GM23338 (cell line): Measurements from ENCODE around the gene ELL2. TPM values are rescaled to one million over a fixed set of nuclear protein-coding genes. Genes with fewer than 3 reads are reported as not detected.

Experiments
- ATAC-seq: fragments of 200-7000 bp; cut with Tn5 transposase; 3 replicates; pipeline ENCODE4 v1.9.1; 2020
- DNase-seq: peaks from one replicate; pipeline ENCODE4 v3.0.0-alpha.2; 2015; ENCODE audit warnings: low spot score
- H2AFZ ChIP-seq: fragments of 200-600 bp; sonication (generic); 2 replicates; pipeline ENCODE4 v1.8.0; 2016; ENCODE audit warnings: antibody characterized with exemption, mild to moderate bottlenecking, moderate library complexity
- H3F3A ChIP-seq: fragments of 200-600 bp; sonication (generic); replicated peaks from 2 replicates; pipeline ENCODE4 v1.8.0; 2017; ENCODE audit warnings: antibody characterized with exemption, mixed run types, low read depth
- H3K27ac ChIP-seq: fragments of 200-600 bp; sonication (generic); 2 replicates; pipeline ENCODE4 v1.6.1; 2016; ENCODE audit warnings: low read depth
- H3K27me3 ChIP-seq: fragments of 200-600 bp; sonication (generic); 2 replicates; pipeline ENCODE4 v1.8.0; 2016; ENCODE audit warnings: mild to moderate bottlenecking, mixed run types, moderate library complexity; ENCODE audit not compliant: insufficient read depth
- H3K36me3 ChIP-seq: fragments of 200-600 bp; sonication (generic); 2 replicates; pipeline ENCODE4 v1.8.0; 2016; ENCODE audit warnings: mild to moderate bottlenecking; ENCODE audit not compliant: insufficient read depth
- H3K4me1 ChIP-seq: fragments of 200-600 bp; sonication (generic); 2 replicates; pipeline ENCODE4 v1.8.0; 2016; ENCODE audit warnings: mild to moderate bottlenecking, moderate library complexity; ENCODE audit not compliant: insufficient read depth
- H3K4me2 ChIP-seq: fragments of 200-600 bp; sonication (generic); 2 replicates; pipeline ENCODE4 v1.7.1; 2017; ENCODE audit warnings: mixed run types
- H3K4me3 ChIP-seq: fragments of 200-600 bp; sonication (generic); 2 replicates; pipeline ENCODE4 v1.6.1; 2016; ENCODE audit warnings: mixed run types
- H3K79me2 ChIP-seq: fragments of 200-600 bp; sonication (generic); replicated peaks from 2 replicates; pipeline ENCODE4 v1.8.0; 2017; ENCODE audit warnings: mild to moderate bottlenecking; ENCODE audit not compliant: insufficient read depth
- H3K9me2 ChIP-seq: fragments of 200-600 bp; sonication (generic); 2 replicates; pipeline ENCODE4 v1.8.0; 2017; ENCODE audit not compliant: insufficient read depth
- H4K20me1 ChIP-seq: fragments of 200-600 bp; sonication (generic); replicated peaks from 2 replicates; pipeline ENCODE4 v1.8.0; 2017; ENCODE audit warnings: mild to moderate bottlenecking; ENCODE audit not compliant: insufficient read depth
- H3K27ac Mint-ChIP-seq: 2 replicates; pipeline ENCODE4 v1.8.0; 2020; ENCODE audit warnings: inconsistent platforms, mild to moderate bottlenecking, moderate library complexity, mixed read lengths
- H3K27me3 Mint-ChIP-seq: 3 replicates; pipeline ENCODE4 v1.8.0; 2022; ENCODE audit warnings: low read depth, mild to moderate bottlenecking, moderate library complexity, mixed read lengths, inconsistent platforms; ENCODE audit not compliant: insufficient read depth, poor library complexity
- H3K36me3 Mint-ChIP-seq: 3 replicates; pipeline ENCODE4 v1.8.0; 2021; ENCODE audit warnings: low read depth, mild to moderate bottlenecking, inconsistent platforms, moderate library complexity, mixed read lengths
- H3K4me1 Mint-ChIP-seq: 3 replicates; pipeline ENCODE4 v1.8.0; 2020; ENCODE audit warnings: mild to moderate bottlenecking, inconsistent platforms, mixed read lengths
- H3K4me3 Mint-ChIP-seq: 3 replicates; pipeline ENCODE4 v1.8.0; 2021; ENCODE audit warnings: moderate library complexity, mild to moderate bottlenecking, inconsistent platforms, mixed read lengths
- H3K9me3 Mint-ChIP-seq: 3 replicates; pipeline ENCODE4 v1.8.0; 2020; ENCODE audit warnings: moderate library complexity, mild to moderate bottlenecking, inconsistent platforms, mixed read lengths
- CREB1 ChIP-seq: fragments of 250-450 bp; sonication (Bioruptor Pico); IDR thresholded peaks from 2 replicates; pipeline ENCODE4 v1.5.0; 2020; ENCODE audit warnings: low read depth, mild to moderate bottlenecking, moderate library complexity
- CTCF ChIP-seq, 2 experiments: fragments of 200-600 bp in 1 of 2; sonication (generic) in 1 of 2; conservative IDR thresholded peaks; 2 replicates each; pipeline versions ENCODE4 v1.5.1 to v1.6.1; 2016 to 2017; ENCODE audit warnings: antibody characterized with exemption in 2 of 2, low read depth in 2 of 2, mild to moderate bottlenecking in 2 of 2, moderate library complexity in 1 of 2
- ETS1 ChIP-seq: IDR thresholded peaks from 2 replicates; pipeline ENCODE4 v1.6.1; 2016; ENCODE audit warnings: antibody characterized with exemption
- EZH2 ChIP-seq: fragments of 200-600 bp; sonication (generic); IDR thresholded peaks from one replicate; pipeline ENCODE4 v1.8.0; 2017; ENCODE audit warnings: antibody characterized with exemption, mild to moderate bottlenecking, low read depth; ENCODE audit not compliant: unreplicated experiment
- EZH2phosphoT487 ChIP-seq: fragments of 200-600 bp; sonication (generic); IDR thresholded peaks from one replicate; pipeline ENCODE4 v1.8.1; 2018; ENCODE audit warnings: antibody characterized with exemption; ENCODE audit not compliant: unreplicated experiment
- NANOG ChIP-seq: IDR thresholded peaks from 2 replicates; pipeline ENCODE4 v1.6.1; 2016; ENCODE audit warnings: antibody characterized with exemption, borderline replicate concordance
- POLR2AphosphoS5 ChIP-seq: IDR thresholded peaks from 2 replicates; pipeline ENCODE4 v1.6.1; 2016; ENCODE audit warnings: antibody characterized with exemption, low read depth
- STAT1 ChIP-seq: IDR thresholded peaks from one replicate; pipeline ENCODE4 v1.6.1; 2016; ENCODE audit warnings: antibody characterized with exemption; ENCODE audit not compliant: unreplicated experiment
- ZNF114 ChIP-seq: fragments of 250-450 bp; sonication (Bioruptor Pico); IDR thresholded peaks from 2 replicates; pipeline ENCODE4 v1.5.0; 2020; ENCODE audit warnings: mild to moderate bottlenecking, moderate library complexity
- ZNF331 ChIP-seq: fragments of 250-450 bp; sonication (Bioruptor Pico); IDR thresholded peaks from 2 replicates; pipeline ENCODE4 v1.5.0; 2020; ENCODE audit warnings: low read depth, mild to moderate bottlenecking, moderate library complexity
- ZNF462 ChIP-seq: fragments of 250-450 bp; sonication (Bioruptor Pico); IDR thresholded peaks from 2 replicates; pipeline ENCODE4 v1.5.0; 2020; ENCODE audit warnings: mild to moderate bottlenecking, moderate library complexity
- polyA plus RNA-seq: library from polyadenylated mRNA; unstranded; fragments of >200 nt; fragmentation: Nextera tagmentation; extraction: Ambion mirVana; gene quantifications from 2 replicates; pipeline ENCODE4 v1.2.1, GENCODE V29; 2016
- total RNA-seq: library from RNA; depleted of rRNA; stranded (reverse); fragments of >200 nt; shearing (Covaris generic); gene quantifications from 2 replicates; pipeline ENCODE4 v1.2.3, GENCODE V29; 2014

ELL2 gene
- total and polyA plus RNA-seq, 2 experiments from 2014 or later: 7.4 to 32.6 TPM

- Histone ChIP-seq H3K27ac (no peak overlapping the region), H3K9me2 (0 out of 2 replicates have a peak, but pooled peaks cover 3% of the 10 kb centered on the region), H3K4me2 (no peak overlapping the region), H4K20me1 (no peaks in the 10 kb centered on the region), H3K36me3 (no peaks in the 10 kb centered on the region), H3F3A (no peaks in the 10 kb centered on the region), H3K4me1 (peaks cover 10% of the 10 kb centered on the region; the same call in 1 of the 2 replicates), H2AFZ (no peak overlapping the region), H3K4me3 (no peak overlapping the region), H3K79me2 (no peaks in the 10 kb centered on the region), H3K27me3 (no peaks in the 10 kb centered on the region)
- Mint-ChIP-seq H3K4me3 (no peak overlapping the region), H3K27me3 (no peaks in the 10 kb centered on the region), H3K27ac (no peak overlapping the region; the same call in 1 of the 2 replicates), H3K4me1 (peaks cover 11% of the 10 kb centered on the region), H3K36me3 (no peaks in the 10 kb centered on the region), H3K9me3 (no peaks in the 10 kb centered on the region)
- no peak for ATAC-seq
- DNase-seq: no peak
- no peak for TF ChIP-seq CREB1 (CRISPR knock-in tag)
- TF ChIP-seq NANOG: no peak
- no peak for TF ChIP-seq ZNF331 (CRISPR knock-in tag)
- TF ChIP-seq ZNF462: no peak
- no peak for TF ChIP-seq STAT1
- TF ChIP-seq EZH2phosphoT487: no peak
- no peak for TF ChIP-seq POLR2AphosphoS5
- no peak for TF ChIP-seq ETS1
- TF ChIP-seq ZNF114 (CRISPR knock-in tag): no peak
- no peak for TF ChIP-seq EZH2
- TF ChIP-seq CTCF (conservative IDR thresholded peaks at IDR 0.05; ENCODE audit: low read depth in 2 of 2): no peak
Observed at GRCh38 chr5:95879661-95880060, 82.0 kb downstream of the ELL2 start.
